GM19238 (cell line): ENCODE results near the gene CFAP119.
"Not testable (repeated sequence)": the region's sequence is repeated elsewhere in the genome, so short reads cannot be mapped to it uniquely, and the experiment has no call there.

Source experiments
- DNase-seq: peaks from one replicate; pipeline ENCODE4 v3.0.0; 2011; ENCODE audit warnings: low spot score; ENCODE audit not compliant: insufficient read length

The CFAP119 gene

DNA sequence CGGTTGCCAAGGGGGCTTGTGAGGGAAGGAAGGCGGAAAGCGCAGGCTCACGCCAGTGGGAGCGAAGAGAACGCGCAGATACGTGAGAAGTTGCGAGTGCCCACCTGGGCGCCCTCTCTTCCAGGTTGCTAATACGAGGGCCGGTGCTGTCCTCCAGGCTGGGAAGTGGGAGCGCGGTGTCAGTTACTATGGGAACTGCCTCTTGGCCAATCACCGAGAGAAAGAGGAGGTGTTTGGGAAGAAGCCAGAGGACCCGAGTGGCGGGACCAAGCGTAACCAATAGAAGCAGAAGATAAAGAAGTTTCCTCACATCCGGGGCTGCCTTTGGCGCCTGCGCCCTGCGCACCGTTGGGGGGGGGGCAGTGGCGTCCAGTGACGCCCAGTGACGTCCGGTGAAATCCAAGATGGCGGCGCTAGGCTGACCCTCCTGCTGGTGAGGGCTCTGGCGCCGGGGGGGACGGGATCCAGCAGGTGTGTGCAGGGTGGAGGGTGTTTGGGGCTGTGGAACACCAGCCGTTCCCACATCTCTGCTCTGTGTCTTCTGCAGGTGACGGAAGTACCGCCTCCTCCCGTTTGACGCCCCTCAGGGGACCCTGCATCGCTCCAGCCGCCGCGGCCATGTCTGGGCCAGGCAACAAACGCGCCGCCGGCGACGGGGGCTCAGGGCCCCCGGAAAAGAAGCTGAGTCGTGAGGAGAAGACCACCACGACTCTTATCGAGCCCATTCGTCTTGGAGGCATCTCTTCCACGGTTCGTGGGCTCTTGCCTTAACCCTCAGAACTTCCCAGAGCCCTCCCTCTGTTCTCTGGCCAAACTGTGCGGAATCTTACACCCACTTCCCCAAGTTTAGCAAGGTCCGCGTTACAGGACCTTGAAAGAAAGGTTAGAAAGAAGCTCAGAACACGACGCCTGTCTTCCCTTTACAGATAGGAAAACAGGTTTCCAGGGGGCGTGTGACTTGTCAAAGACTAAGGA is at the start of gene CFAP119, which contains the start of gene RNF40:
Gene CFAP119, minus strand, starts transcription at position 135 of the 975 bp plus-strand sequence. CDS start 314 bp downstream, outside the sequence.
Gene RNF40, plus strand, starts transcription at position 395 of the 975 bp plus-strand sequence. Its CDS starts 224 bp downstream, at position 619.
- DNase-seq, result peak; percentile 99

DNA sequence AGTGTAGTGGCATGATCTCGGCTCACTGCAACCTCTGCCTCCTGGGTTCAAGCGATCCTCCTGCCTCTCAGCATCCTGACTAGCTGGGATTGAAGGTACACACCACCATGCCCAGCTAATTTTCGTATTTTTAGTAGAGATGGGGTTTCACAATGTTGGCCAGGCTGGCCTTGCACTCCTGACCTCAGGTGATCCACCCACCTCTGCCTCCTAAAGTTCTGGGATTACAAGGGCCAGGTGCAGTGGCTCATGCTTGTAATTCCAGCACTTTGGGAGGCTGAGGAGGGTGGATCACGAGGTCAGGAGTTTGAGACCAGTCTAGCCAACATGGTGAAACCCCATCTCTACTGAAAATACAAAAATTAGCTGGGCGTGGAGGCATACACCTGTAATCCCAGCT is 47.8 kb upstream of the CFAP119 start:
- not testable (repeated sequence) for DNase-seq

GRCh38 chr16:30808890-30809426 is 47.1 kb upstream of the CFAP119 start:
- not testable (repeated sequence) for DNase-seq

DNA sequence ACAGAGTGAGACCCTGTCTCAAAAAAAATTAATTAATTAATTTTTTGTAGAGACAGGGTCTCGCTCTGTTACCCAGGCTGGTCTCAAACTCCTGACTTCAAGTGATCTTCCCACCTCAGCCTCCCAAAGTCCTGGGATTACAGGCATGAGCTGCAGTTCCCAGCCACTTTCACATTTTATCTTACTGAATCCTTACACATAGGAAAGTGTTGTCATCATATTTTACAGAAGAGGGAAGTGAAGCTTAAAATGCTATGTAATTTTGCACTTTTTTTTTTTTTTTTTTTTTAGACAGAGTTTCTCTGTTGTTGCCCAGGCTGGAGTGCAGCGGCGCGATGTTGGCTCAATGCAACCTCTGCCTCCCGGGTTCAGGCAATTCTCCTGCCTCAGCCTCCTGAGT is 46.3 kb upstream of the CFAP119 start:
- DNase-seq, result no peak

DNA sequence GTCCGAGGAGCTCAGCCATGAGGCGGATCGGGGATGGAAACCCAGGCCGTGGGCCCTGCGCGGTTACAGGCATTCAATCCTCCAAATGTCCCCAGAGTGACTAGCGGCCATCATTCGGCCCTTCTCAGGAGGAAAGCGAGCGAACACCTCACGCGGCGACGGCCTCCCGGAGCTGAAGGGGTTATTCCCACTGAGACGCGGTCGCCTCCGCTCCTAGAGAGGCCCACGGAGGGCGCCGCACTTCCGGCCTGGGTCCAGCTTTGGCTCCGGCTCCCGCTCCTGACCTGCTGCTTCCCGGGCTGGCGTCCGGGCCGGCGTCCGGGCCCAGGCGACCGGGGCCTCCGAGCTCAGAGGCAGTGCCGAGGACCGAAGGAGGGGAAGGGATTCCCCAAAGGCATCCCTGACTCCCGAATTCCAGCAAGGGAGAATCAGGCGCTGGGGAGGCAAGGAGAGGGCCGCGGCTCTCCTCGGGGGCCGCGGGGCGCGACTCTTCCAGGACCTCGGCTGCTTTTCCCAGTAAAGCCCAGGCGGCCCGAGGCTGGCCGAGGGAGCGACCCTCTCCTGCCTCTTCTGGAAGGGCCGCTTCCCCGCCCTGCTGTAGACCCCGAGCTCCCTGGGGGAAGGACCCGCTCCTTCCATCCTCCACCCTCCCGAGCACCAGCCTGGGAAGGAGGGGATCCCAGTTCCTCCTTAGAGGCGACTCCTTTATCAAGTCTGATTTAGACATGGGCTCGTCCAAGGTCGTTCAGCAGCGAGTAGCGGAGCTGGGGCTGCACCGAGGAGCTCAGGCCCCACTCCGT is 43.7 kb upstream of the CFAP119 start:
- peak; percentile 63 for DNase-seq

DNA sequence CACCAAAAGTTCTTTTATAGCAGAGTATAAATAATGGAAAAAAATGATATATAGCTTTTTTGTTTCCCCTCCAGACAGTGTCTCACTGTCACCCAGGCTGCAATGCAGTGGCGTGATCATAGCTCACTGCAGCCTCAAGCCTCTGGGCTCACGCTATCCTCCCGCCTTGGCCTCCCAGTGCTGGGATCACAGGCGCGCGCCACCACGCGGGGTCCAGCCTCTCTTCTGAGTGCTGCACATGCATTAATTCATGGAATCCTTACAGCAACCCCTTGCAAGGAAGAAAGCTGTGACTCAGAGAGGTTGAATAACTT is 43.2 kb upstream of the CFAP119 start:
- no peak for DNase-seq

GRCh38 chr16:30802936-30803335 is 41.1 kb upstream of the CFAP119 start:
- DNase-seq, result no peak

- DNase-seq, result no peak
These were observed 35.9 kb upstream of the CFAP119 start for GRCh38 chr16:30797670-30798309.

DNA sequence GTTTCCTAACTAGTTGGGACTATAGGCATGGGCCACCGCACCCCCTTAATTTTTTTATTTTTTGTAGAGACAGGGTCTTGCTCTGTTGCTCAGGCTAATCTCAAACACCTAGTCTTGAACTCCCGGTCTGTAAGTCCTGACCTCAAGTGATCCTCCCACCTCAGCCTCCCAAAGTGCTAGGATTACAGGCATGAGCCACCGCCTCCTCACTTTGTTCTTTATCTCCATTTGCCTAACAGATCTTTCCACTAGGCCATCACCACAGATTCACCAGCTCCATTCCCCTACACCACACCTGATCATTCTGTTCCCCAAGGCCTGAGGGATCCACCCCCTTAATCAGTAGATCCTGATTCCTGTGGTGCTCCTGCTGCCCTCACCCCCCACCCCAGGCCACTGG is 32.8 kb upstream of the CFAP119 start:
- DNase-seq, result no peak

DNA sequence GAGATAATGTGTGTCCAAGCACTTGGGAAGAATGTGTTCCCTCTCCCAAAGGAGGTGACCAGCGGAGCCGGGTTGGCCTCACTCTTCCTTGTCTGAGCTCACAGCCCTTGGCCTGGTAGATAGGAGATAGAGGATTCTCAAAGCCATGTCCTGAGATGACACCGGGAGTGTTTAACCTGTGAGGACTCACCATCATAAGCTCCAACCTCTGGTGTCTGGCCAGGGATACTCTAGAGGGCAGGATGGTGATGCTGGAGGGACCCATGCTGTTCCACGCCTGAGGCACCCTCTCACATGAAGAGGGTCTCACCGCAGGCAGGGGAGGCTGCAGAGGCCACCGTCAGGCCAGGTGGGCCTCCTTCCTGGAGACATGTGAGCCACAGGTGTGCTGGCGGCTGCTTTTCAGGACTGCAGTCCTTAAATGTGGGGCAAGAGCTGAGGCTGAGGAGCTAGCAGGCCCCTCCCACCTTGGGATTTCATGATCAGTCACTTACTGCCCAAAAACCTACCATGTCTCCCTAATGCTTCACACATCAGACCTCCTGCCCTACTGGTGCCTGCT is 31.7 kb upstream of the CFAP119 start:
- DNase-seq, result no peak

DNA sequence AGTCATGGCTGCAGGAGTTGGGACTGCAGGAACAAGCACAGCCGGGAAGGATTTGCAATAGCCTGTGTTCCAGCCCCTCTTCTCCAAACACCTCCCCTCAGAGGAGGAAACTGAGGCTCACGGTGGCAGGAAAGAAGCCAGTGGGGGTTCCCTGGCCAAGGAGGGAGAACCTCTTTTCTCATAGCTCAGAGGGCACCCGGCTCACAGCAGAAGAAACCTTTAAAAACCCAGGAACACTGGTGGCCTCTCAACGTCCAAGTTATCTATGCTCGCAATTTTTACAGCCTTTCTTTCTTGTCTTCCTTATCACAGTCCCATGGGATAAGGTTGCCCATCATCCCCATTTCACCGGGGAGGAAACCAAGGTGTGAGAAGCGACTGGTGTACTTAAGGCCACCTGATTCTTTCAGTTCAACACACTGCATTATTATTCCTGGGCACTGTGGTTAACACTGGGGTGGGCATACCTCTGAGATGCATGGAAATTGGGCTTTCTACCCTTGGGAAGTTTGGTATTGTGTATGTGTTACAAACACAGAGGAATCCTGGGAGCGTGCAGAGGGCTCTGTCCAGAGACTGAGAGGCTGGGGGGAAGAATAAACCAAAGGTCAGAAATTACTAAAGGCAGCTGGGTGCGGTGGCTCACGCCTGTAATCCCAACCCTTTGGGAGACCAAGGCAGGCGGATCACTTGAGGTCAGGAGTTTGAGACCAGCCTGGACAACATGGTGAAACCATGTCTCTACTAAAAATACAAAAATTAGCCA is 25.9 kb upstream of the CFAP119 start:
- DNase-seq, result no peak

DNA sequence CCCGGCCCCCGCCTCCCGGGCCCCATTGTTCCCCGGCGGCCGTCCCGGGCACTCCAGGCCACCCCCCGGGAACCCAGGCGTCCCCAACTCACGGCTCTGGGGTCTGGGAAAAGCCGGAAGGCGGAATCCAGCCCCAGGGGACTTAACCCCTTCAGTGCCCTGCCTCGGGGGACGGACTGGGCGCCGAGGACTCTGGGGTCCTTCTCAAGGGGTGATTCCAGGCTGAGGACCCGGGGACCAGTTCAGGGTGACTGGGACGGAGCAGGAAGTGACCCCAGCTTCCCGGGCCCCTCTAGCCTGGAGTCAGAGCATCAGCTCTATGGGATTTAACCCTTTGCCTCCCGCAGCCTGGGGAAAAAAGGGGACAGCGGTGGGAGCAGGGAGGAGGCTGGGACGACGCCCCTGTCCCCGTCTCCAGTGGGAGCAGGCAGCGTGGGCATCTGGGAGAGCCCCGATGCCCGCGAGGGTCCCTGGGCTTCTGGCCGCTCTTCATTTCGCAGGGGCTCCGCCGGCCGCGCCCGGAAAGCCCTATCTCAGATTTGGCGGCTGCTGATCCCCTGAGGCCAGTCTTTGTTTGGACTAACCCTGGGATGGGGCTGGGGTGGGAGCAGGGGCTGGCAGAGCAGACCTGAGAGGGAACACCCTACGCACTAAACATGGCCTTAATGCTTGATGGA is 25.2 kb upstream of the CFAP119 start, which contains the start of gene ZNF629:
Gene ZNF629, minus strand, starts transcription at position 270 of the 677 bp plus-strand sequence. CDS start 2,723 bp downstream, outside the sequence.
- DNase-seq, result peak; percentile 59

DNA sequence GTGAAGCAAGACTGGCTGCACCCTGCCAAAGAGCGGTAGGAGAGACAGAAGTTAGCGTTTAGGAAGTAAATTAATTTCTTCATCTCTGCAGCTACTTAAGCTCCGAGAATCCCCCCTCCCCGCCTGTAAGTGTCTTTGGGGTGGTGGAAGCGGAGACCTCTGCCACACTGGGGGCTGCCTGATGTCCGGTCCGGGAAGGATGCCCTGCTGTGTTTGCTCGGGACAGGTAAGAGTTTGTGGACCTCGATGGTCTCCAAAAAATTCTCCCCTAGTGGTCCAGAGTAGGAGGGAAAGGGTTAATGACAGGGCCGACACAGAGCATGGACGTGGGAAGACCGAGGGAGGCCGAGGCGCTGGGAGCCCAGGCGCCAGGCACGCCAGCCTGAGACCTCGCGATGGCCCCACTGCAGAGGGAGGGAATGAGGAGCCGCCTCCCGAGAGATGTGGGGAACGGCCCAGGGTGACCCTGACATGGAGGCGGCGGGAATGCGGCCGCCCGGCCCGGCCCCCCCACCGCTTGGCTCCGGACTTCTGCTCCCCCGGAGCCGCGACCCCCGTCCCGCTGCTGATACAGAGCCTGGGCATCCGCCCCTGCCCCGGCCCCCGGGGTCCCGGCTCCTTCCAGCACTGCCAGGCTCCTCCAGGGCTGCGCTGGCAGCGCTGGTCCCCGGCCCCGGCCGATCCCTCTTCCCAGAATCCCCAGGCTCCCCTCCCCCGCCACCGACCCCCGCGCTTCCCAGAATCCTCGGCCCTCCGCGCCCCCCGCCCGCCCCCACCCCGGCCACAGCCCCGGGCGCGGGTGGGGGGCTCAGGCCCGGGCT is 24.5 kb upstream of the CFAP119 start:
- peak; percentile 58 for DNase-seq

GRCh38 chr16:30785126-30786106 is 23.6 kb upstream of the CFAP119 start:
- no peak for DNase-seq

- DNase-seq, result no peak
These were observed 22.4 kb upstream of the CFAP119 start for GRCh38 chr16:30784215-30784614.

- no peak for DNase-seq
These were observed 21.6 kb upstream of the CFAP119 start for GRCh38 chr16:30783280-30784109.
